HG03064 (cell line): ENCODE results near the gene MBNL2.

ENCODE experiments used
- ATAC-seq: cut with Tn5 transposase; IDR thresholded peaks from one replicate; pipeline ENCODE4 v1.9.1; 2021; ENCODE audit warnings: low read depth; ENCODE audit not compliant: unreplicated experiment

Gene MBNL2

DNA sequence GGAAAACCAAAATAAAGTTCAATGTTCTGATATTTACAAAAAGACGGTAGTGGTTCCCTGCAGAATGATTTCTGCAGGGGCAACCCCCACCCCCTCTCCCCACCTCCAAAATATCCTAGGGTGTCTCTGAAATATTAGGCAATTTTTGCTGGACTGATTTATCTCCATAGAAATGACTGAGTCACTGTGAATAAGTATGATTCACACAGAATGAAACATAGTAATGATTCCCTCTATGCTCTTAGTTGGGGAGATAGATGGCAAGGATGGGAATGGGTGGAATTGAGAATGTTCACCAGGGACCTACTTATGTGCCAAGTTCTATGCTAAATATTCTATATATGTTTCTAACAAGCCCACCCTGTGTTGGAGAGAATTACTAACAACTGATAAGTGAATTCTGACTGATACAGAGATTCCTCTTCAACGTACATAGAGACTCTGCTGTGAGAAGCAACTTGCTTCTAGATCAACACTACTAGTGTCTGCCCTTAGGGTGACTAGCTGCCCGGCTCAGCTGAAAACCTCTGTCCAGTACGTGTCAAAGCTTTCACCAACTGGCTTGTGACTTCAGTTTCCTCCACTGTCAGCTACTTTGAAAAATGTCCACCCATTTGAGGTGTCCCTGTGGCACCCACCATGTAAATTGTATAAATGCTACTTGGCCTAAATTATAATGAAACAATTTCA, 173.5 kb downstream of the MBNL2 start:
- ATAC-seq = no peak

DNA sequence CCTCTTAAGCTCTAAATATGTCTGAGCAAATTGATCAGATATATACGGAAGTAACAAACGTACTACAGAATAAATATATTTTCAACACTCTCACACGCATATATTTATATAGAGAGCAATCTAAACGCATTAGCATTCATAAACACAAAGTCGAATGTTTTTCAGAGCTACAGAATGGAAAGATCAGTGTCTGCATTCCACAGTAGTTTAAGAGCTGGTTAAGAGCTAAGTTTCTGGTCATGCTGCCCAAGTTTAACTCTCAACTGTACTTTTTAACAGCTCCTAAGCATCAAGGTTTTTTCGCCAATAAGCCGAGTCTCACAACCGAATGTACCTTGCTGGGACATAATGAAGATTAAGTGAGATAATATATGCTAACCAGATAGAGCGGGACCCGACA, 175.1 kb downstream of the MBNL2 start:
- no peak for ATAC-seq

DNA sequence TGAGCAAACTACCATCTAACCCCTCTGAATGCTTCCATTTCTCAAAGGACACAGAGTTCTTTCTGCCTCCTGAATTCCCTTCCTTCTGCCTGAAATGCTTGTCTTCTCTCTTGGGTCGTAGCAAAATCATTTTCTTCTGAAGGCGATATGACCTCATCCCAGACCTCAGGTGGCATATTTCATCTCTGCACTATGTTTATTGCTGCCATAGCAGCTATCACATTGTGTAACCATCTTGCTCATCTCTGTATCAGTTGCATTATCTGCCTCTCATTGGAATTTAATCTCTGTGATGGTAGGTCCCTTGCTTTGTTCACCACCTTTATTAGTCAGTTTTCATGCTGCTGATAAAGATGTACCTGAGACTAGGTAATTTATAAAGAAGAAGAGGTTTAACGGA, 179.3 kb downstream of the MBNL2 start:
- ATAC-seq = no peak

- ATAC-seq = no peak
These were observed 182.0 kb downstream of the MBNL2 start for GRCh38 chr13:97403893-97404750.

- ATAC-seq = no peak
These were observed 185.4 kb downstream of the MBNL2 start for GRCh38 chr13:97407540-97407939.

DNA sequence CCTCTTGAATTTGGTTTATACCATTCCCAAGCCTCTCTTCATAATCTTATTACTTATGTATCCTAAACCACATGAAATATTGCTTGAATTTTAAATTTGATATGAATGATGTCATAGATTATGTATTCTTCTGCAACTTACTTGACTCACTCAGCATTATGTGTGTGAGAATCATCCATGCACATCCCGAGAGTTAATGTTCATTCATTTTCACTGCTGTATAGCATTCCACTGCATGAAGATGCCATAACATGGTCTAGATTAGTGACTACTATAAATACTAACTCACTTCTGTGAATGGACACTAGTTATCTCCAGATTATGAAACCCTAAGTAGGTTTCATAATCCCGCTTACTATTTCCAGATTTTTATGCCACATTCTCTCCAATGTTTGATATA, 186.8 kb downstream of the MBNL2 start:
- ATAC-seq = no peak

DNA sequence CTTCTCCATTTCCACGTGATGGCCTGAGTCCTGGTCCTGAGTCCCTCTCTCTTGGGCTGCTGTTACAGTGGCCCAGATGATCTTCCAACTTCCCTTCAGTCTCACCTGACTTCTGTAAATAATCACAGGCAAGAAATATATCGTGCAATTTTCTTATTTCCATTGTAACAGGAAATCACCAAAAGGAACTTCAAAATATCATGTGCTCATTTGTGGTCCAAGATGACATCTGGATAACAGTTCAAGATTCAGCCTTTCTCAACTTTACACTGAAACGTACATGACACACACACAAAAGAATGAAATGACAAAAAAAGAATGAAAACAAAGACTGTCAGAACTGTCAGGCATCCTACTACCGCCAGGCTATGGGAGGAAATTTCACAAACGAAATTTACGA, 189.9 kb downstream of the MBNL2 start:
- ATAC-seq = no peak

GRCh38 chr13:97413694-97414093, 191.6 kb downstream of the MBNL2 start:
- ATAC-seq = no peak

- no peak for ATAC-seq
These were observed 192.3 kb downstream of the MBNL2 start for GRCh38 chr13:97414392-97414791.

DNA sequence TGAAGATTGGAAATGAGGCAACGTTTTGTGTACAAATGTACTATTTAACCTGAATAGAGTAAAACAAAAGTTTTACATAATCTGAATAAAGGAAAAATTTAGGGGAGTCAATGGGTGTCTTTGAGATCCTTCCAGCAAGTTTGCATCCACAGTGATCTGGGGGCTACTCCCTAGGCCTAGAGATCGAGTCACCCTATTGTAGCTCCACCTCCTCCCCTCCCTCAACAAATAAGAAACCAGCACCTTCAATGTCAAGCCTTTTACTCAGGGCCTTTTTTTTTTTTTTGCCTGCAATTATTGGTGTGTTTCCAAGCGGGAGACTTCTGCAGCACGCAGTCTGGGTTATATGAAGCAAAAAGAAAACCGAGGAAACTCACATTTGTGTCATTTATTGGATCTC, 195.6 kb downstream of the MBNL2 start:
- ATAC-seq = no peak

DNA sequence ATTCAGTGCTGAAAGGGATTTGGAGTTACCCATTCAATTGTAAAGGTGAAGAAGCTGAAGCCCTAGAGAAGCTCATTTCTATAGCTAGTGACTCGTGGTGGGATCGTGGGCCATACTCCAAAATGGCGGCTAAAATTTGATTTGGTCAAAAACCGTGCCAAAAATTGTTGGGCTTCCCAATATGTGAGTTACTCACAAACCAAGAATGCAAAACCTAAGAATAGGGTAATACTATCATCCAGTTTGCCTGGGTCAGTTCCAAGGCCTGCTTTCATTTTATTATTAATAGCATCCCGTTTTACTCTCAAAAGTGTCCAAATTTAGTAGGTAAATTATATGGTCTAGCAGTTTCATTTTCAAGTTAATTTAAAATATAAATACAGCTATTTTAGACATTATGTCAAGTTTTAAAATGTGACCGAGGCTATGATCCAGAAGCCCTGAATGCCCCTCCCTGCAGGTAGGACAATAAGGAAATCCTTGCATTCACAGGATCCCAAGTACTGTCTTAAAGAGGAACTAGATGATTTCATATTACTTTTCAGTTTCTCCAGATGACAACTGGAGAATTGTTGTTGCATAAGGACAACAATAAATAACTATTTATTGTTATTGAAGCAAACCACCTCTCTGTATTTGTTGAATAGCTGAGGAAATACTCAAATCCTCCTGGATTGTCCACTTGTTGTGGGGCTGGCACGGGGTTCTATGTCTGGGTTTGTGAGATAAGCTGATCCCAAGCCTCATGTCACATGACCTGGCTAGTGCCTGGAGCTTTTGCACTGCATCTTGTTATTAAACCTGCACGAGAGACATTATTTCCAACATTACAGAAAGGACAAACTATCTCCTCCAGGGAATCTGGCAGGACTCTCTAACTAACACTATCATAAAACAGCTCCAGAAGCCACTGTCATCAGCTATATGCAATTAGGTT, 200.3 kb downstream of the MBNL2 start:
- no peak for ATAC-seq

DNA sequence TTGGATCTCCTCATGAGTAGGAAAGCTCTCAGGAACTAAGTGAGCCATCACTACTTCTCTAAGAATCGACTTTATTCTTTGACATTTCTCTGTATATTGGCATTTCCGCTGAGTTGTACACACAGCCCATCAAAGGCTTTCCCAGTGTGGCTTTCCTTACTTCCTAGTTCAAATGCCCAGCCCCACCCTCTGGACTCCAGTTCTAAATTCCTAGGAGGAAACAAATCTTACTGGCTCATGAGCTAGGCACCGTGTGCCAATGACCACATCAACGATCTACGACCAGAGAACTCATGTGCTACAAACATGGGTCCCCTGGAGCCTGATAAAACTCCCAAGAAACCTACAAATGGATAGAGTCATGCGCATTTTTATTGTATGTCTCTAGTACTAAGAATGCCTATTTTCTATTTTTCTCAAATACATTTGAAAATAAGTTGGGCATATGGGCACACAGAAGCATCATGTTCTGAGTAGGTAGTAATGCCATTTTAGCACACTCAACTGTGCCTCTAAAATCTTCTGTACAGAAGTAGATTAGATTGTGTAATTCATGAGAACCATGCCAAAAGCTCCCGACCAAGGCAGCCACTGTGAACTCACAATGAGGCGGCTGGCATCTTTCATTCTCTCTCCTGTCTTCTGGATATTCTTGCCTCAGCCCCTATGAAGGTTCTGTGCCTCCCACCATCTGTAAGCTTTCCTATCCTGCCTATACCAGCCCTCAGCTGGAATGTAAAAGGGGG, 201.3 kb downstream of the MBNL2 start:
- no peak for ATAC-seq

- ATAC-seq = no peak
These were observed 203.5 kb downstream of the MBNL2 start for GRCh38 chr13:97425590-97425989.

DNA sequence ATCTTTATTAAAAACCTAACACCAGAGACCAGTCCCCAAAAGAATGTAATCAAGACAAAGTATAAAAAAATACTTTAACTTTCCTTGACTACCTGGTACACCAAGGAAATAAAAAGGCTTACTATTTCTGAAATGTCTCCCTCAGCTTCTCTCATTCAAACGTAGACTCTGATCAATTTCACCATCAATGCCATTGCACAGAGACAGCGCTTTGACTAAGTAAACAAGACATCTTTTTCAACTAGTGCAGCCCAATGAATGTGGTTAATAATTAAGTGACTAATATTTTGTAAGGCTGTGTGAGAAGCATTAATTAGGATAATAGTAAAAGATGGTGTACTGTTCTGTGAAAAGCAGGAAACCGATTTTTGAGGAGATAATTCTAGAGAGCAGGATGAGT, 204.6 kb downstream of the MBNL2 start:
- no peak for ATAC-seq

GRCh38 chr13:97429681-97430081, 207.5 kb downstream of the MBNL2 start:
- no peak for ATAC-seq

GRCh38 chr13:97430296-97430695, 208.2 kb downstream of the MBNL2 start:
- no peak for ATAC-seq

DNA sequence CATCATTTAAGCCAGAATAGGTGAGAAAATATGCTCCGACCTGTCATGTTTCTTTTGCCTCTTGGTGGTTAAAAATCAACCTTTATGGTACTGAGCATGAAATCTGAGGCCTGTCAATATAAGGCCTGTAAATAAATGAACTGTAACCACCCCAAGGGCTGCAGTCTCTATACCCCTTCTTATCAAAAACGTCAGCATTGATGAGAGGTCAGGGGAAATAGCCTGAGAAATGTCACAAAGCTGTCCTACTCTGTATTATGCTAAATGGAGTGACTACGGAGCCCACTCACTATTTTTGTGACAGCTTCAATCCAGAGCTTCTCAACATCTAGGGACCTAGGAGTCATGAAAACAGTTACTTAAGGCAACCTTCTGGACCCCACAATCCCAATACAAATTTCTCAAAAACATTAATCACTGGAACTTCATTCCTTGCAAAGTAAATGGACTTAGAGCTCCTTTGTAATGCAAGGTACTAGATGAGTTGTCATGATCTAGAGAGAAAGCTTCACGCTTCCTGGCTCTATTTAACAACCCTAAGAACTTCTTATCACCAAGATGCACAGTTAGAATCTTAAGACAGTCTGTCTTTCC, 209.1 kb downstream of the MBNL2 start:
- no peak for ATAC-seq

DNA sequence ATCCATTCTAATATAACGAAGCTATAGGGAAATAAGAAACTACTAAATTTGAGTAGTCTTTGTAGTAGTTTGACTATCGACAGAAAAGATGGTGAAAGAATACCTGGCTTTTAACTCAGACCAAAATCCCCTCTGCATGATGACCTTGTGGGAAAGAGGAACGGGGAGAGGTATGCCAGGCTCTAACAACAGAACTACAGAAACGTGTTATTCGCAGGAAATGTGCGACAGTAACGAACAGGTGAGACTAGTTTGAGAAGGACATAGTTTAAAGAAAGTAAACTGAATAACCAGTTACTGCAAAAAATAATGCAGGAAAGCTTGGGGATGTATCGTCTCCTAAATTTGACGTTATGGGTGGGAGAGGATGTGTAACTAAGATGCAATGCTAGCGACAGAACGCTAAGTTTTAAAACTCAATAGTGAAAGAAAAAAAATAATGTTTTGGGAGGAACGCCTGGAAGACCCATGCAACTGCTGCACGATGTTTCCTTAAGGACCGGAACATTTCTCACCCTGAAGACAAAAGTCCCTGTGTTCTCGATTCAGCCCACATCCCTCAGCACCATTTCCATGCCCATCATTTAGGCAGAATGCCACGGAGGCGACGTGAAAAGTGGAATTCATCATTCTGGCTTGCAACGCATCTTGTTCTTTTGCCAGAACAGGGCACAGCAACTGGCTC, 210.2 kb downstream of the MBNL2 start:
- ATAC-seq = no peak
